Stimulated activated naive B cell treated with anti-CD40 and anti-IgM and Interleukin-4, amounts not matched to agents 10 μg/mL and 1 μg/mL and 100 μg/mL, for 72 hours (primary cell): ENCODE measurements around the gene TBL1X.
"Not testable (repeated sequence)": the region's sequence is repeated elsewhere in the genome, so short reads cannot be mapped to it uniquely, and the experiment has no call there.

Experiments
- ATAC-seq, 2 donors: fragments of 150-1000 bp; cut with Tn5 transposase; replicated peaks; 2 replicates each; pipeline ENCODE4 v1.10.0; 2021; ENCODE audit warnings: moderate library complexity in 1 of 2
- DNase-seq: peaks from one replicate; pipeline ENCODE4 v3.0.0; 2021
- H3K27ac Mint-ChIP-seq: one replicate; pipeline ENCODE4 v1.8.0; 2022; ENCODE audit warnings: mild to moderate bottlenecking, mixed read lengths
- H3K27me3 Mint-ChIP-seq, 2 donors: one replicate each; pipeline ENCODE4 v1.8.0; 2022; ENCODE audit warnings: mixed read lengths in 2 of 2
- H3K36me3 Mint-ChIP-seq, 2 donors: one replicate each; pipeline ENCODE4 v1.8.0; 2022; ENCODE audit warnings: mixed read lengths in 2 of 2, mild to moderate bottlenecking in 1 of 2
- H3K4me1 Mint-ChIP-seq, 2 donors: one replicate each; pipeline ENCODE4 v1.8.0; 2022; ENCODE audit warnings: mixed read lengths in 2 of 2, mild to moderate bottlenecking in 1 of 2
- H3K4me3 Mint-ChIP-seq, 2 donors: one replicate each; pipeline ENCODE4 v1.8.0; 2022; ENCODE audit warnings: mild to moderate bottlenecking in 2 of 2, mixed read lengths in 2 of 2, moderate library complexity in 1 of 2
- H3K9me3 Mint-ChIP-seq, 2 donors: one replicate each; pipeline ENCODE4 v1.8.0; 2022; ENCODE audit warnings: mixed read lengths in 2 of 2, mild to moderate bottlenecking in 1 of 2

The TBL1X gene

DNA sequence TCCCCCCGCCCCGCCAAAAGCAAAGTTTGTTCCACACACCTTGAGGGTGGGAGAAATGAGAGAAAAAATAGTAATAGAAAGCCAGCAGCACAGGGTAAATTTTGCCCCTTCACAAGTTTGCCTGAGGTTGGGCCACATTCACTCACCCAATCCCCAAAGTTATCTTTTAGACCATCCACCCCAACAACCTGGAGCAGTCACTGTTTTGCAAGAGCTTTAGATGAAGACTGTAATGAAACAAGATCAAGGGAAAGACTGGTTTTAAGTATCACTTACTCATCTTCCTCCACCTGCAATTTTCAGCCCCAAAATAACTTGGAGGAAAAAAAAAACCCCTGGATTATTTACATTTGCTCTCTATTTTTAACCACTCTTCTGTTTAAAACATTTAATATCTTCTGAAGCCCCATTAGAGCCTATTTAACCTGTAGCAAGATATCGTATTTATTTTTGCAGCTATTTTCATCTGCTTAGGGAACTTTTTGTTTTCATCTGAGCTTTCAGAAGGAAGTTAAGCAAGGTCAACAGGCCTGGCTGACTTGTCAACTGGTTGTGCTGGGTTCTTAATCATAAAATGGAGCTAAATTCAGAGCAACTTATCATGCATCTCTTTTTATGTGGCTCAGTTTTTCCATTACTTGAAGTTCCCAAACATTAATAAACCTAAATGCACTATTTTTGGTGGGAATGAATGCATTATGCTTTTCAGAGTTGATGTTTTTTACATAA is 24.6 kb upstream of the TBL1X start:
- Mint-ChIP-seq H3K9me3 (no peaks in the 10 kb centered on the region), H3K4me3 (no peak overlapping the region), H3K36me3 (no peaks in the 10 kb centered on the region), H3K4me1 (peaks cover 0 to 21% of the 10 kb centered on the region in 2 donors), H3K27ac (no peak overlapping the region), H3K27me3 (peaks cover 0 to 8% of the 10 kb centered on the region in 2 donors)
- ATAC-seq (no peak), DNase-seq (no peak)

DNA sequence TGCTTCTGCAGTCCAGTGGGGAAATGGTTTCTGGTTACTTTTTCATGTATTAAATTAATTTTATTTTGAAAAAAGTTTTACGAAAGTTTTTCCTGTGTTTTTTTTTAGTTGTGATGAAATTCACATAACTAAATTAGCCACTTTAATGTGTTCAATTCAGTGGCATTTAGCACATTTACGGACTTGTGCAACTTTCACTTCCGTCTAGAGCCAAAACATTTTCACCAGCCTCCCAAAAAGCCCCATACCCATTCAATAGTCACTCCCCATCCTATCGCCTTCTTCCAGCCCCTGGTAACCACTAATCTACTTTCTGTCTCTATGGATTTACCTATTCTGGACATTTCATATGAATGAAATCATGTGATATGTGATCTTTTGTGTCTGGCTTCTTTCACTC is 22.8 kb upstream of the TBL1X start:
- Mint-ChIP-seq H3K4me1 (peaks cover 0 to 21% of the 10 kb centered on the region in 2 donors), H3K27ac (no peak overlapping the region), H3K9me3 (no peaks in the 10 kb centered on the region), H3K36me3 (no peaks in the 10 kb centered on the region), H3K4me3 (no peak overlapping the region), H3K27me3 (peaks cover 0 to 8% of the 10 kb centered on the region in 2 donors)
- DNase-seq (no peak), ATAC-seq (no peak)

DNA sequence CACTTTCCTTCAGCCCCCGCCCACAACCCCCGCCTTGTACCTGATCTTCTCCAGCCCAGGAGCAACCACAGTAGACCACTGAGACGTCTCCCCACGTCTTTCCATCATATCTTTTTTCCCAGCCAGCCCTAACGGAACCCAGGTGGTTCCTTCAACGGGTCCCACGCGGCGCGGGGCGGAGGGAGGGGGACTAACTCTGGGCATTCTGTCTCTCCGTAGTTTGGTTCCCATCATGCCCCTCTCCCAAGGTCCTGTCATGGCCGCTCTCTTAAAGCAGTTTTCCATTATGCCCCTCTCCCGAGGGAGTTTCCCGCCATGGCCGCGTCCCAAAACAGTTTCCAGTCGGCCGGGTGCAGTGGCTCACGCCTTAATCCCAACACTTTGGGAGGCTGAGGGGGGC is 21.5 kb upstream of the TBL1X start:
- ATAC-seq (no peak), DNase-seq (no peak)
- Mint-ChIP-seq H3K9me3 (no peaks in the 10 kb centered on the region), H3K4me3 (no peak overlapping the region), H3K4me1 (peaks cover 0 to 16% of the 10 kb centered on the region in 2 donors), H3K27me3 (peaks cover 0 to 8% of the 10 kb centered on the region in 2 donors), H3K36me3 (no peaks in the 10 kb centered on the region), H3K27ac (no peak overlapping the region)

DNA sequence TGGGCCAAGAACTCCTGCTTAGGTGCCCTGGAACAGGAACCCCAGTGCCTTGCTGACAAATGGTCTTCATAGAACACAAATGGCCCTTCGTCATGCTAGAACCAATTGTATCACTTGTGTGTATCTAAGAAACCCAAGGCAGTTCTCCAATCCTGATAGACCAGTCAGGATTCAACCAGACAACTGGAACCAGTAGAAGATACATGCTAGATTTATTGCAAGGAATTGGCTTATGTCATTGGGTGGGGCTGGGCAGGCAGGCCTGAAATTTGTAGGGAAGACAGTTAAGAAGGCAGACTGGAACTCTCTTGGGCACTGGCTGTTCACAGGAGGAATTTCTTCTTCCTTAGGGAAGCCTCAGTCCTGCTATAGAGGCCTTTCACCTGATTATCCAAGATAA is 17.0 kb upstream of the TBL1X start:
- Mint-ChIP-seq H3K27ac (no peak overlapping the region), H3K27me3 (peaks cover 0 to 8% of the 10 kb centered on the region in 2 donors), H3K4me1 (peaks cover 0 to 8% of the 10 kb centered on the region in 2 donors), H3K36me3 (no peaks in the 10 kb centered on the region), H3K9me3 (no peaks in the 10 kb centered on the region), H3K4me3 (no peak overlapping the region)
- ATAC-seq (no peak), DNase-seq (no peak)

DNA sequence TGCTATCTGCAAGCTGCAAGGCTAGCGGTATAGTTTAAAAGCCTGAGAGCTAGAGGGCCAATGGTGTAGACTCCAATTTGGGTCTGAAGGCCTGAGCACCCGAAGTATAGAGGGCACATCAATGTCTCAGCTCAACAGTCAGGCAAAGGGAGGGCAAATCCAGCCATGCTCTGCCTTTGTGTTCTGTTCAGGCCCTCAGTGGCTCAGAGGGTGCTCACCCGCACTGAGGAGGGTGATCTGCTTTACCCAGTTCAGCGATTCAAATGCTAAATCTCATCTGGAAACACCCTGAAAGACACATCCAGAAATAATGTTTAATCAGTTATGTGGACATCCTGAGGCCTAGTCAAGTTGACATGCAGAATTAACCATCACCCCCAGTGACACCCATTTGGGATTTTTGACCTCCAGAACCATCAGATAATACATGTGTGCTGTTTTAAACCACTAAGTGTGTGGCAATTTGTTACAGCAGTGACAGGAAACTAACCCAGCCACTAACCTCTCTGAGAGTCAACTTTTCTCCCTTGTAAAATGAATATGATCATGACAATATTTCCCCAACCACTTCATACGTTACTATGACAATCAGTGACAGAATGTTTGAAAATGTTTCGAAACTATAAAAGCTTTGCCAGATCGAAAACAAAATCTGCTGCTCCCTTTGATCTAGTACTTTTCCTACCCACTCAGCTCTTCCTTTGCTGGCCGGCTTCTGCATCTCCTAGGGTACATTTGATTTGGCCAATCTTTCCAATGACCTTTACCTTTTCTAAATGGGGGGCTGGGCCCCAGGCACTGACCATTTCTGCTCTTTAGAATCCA is 8.4 kb upstream of the TBL1X start:
- no peaks in the 10 kb centered on the region for H3K36me3 Mint-ChIP-seq
- peaks cover 6 to 15% of the 10 kb centered on the region in 2 donors for H3K4me1 Mint-ChIP-seq
- H3K27me3 Mint-ChIP-seq = no peaks in the 10 kb centered on the region
- DNase-seq = no peak
- ATAC-seq = no peak
- H3K27ac Mint-ChIP-seq = no peak overlapping the region
- no peaks in the 10 kb centered on the region for H3K9me3 Mint-ChIP-seq
- no peak overlapping the region for H3K4me3 Mint-ChIP-seq

DNA sequence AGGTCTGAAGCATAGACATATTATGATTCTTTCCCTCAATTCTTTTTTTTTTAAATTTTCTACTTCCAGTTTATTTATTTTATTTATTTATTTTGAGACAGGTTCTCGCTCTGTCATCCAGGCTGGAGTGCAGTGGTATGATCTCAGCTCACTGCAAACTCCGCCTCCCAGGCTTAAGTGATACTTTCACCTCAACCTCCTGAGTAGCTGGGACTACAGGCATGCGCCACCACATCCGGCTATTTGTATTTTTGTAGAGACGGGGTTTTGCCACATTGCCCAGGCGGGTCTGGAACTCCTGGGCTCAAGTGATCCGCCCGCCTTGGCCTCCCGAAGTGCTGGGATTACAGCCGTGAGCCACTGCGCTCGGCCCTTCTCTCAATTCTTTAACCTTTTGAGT is 6.8 kb upstream of the TBL1X start:
- not testable (repeated sequence) for H3K27me3 Mint-ChIP-seq, H3K36me3 Mint-ChIP-seq, H3K9me3 Mint-ChIP-seq, H3K4me3 Mint-ChIP-seq, ATAC-seq, DNase-seq, H3K27ac Mint-ChIP-seq
- H3K4me1 Mint-ChIP-seq = peaks cover 14 to 25% of the 10 kb centered on the region in 2 donors

DNA sequence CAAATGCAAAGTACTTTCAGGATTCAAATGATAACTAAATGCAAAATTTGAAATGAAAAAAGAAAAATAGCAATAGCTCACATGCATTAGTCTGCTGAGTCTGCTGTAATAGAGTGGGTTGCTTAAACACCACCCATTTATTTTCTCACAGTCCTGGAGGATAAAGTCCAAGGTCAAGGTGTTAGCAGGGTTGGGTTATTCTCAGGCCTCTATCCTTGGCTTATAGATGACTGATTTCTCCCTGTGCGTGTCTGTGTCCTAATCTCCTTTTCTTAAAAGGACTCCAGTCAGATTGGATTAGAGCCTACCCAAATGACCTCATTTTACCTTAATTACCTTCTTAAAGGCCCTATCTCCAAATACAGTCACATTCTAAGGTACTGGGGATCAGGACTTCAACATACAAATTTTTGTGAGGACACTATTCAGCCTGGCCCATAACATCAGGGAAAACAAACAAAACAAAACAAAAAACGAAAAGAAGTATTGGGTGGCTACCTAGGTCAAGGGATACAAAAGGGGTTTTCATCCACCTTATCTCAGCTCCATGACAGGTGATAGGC is 6.3 kb upstream of the TBL1X start:
- Mint-ChIP-seq H3K27ac (no peak overlapping the region), H3K36me3 (no peaks in the 10 kb centered on the region), H3K9me3 (no peaks in the 10 kb centered on the region), H3K4me3 (no peak overlapping the region), H3K27me3 (peaks cover 0 to 4% of the 10 kb centered on the region in 2 donors), H3K4me1 (peaks cover 15 to 29% of the 10 kb centered on the region in 2 donors)
- no peak for DNase-seq
- no peak for ATAC-seq

DNA sequence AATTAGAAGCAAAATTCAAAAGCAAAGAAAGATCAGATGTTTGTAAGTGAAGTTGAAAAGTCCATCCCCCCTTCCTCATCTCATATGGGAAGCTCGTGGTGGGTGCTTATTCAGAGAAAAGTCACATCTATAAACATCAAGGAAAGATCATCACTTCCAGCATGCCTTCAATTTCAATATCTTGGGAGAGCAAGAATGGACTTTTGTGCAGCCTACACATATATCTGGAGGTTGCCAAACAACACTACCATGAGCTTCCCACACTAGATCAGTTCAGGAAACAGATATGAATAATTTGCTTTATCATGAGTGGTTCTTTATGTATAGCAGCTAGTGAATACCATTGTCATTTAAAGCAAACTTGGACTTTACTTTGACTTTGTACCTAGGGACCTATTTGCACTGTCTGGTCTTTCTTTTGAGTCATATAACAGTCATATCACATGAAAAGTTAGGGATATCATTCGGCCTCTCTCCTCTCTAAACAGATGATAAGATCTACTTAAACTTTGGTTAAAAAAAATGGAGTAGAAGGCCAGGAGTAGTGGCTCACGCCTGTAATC is 5.6 kb upstream of the TBL1X start:
- no peak overlapping the region for H3K27ac Mint-ChIP-seq
- peaks cover 0 to 10% of the 10 kb centered on the region in 2 donors for H3K27me3 Mint-ChIP-seq
- H3K9me3 Mint-ChIP-seq = no peaks in the 10 kb centered on the region
- no peaks in the 10 kb centered on the region for H3K36me3 Mint-ChIP-seq
- no peak overlapping the region for H3K4me3 Mint-ChIP-seq
- DNase-seq (no peak), ATAC-seq (no peak)
- H3K4me1 Mint-ChIP-seq = peaks cover 17 to 35% of the 10 kb centered on the region in 2 donors

DNA sequence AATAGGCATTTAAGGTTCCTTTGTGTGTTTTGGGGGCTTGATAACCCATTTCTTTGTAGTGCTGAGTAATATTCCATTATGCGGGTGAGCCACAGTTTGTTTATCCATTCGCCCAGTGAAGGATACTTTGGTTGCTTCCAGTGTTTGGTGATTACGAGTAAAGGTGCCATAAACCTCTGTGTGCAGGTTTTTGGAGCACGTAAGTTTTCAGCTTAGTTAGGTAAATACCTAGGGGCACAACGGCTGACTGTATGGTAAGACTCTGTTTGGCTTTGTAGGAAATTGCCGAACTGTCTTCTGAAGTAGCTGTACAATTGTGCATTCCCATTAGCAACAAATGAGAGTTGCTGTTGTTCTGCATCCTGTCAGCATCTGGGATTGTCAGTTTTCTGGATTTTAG is 3.8 kb upstream of the TBL1X start:
- peaks cover 14 to 30% of the 10 kb centered on the region in 2 donors for H3K4me1 Mint-ChIP-seq
- H3K27ac Mint-ChIP-seq = no peak overlapping the region
- ATAC-seq (no peak), DNase-seq (no peak)
- H3K4me3 Mint-ChIP-seq = no peak overlapping the region
- H3K27me3 Mint-ChIP-seq = peaks cover 0 to 11% of the 10 kb centered on the region in 2 donors
- H3K9me3 Mint-ChIP-seq = no peaks in the 10 kb centered on the region
- no peaks in the 10 kb centered on the region for H3K36me3 Mint-ChIP-seq

DNA sequence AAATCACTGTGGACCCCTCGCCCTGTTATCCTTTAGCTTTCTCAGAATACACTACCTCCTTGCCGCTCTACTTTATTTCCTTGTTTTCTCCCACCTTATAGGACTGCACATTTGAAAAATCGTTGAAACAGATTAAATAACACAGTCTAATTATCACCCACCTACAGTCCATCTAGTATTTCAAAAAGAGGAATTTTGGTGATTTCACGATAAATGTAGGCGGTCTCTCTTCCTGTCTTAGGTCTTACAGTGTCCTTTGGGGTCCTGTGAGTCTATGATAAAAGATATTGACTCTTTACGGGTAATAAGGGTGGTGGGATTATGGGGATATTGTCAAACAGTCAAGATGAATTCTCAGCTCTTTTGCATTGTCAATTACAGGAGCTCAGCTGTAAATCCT is 2.4 kb upstream of the TBL1X start:
- peaks cover 0 to 1% of the 10 kb centered on the region in 2 donors for H3K36me3 Mint-ChIP-seq
- H3K27ac Mint-ChIP-seq = peak overlapping the region; percentile 89
- H3K27me3 Mint-ChIP-seq = peaks cover 0 to 11% of the 10 kb centered on the region in 2 donors
- ATAC-seq = no peak
- H3K4me3 Mint-ChIP-seq = peak overlapping the region; percentile 67 to 72
- no peak for DNase-seq
- H3K4me1 Mint-ChIP-seq = peaks cover 18 to 24% of the 10 kb centered on the region in 2 donors
- no peaks in the 10 kb centered on the region for H3K9me3 Mint-ChIP-seq

DNA sequence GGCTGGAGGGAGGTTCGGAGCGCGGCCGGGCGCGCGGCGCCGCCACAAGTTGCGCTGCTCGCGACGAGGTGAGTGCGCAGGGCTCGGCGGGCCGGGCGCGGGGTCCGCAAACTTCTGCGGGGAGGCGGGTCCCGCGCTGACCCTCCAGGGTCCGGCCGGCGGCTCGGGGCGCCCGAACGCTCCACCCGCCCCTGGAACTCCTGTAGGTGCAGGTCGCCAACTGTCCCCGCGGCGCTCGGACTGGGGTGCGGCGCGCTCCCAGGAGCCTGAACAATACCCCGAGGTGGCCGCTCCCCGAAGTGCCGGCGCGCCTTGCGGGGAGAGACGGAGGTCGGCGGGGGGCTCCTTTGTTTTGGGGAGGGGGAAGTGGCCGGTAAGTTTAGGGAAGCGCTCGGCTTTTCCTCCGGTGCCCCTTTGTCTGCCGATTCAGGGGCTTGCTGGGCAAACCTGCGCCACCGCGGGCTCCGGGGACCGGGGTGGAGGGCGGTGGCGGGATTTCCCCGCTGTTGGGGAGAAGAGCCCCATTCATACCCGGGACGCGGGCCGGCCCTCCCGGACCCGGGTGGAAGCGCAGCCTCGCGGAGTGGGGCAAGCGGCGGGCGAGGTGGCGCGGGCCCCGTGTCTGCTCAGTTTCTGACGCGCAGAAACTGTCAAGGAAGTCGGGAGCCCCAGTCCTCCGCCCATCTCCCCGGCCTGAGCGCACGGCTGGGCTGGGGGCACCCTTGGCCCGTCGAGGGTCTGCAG is 694 bp downstream of the TBL1X start:
- Mint-ChIP-seq H3K27me3 (peaks cover 0 to 20% of the 10 kb centered on the region in 2 donors), H3K4me1 (peaks cover 22 to 41% of the 10 kb centered on the region in 2 donors), H3K9me3 (no peaks in the 10 kb centered on the region), H3K36me3 (peaks cover 10% of the 10 kb centered on the region in 2 donors), H3K27ac (peak overlapping the region; percentile 51), H3K4me3 (peak overlapping the region; percentile 78 to 83)
- peak; percentile 36 to 42 for ATAC-seq
- DNase-seq = peak; percentile 35

DNA sequence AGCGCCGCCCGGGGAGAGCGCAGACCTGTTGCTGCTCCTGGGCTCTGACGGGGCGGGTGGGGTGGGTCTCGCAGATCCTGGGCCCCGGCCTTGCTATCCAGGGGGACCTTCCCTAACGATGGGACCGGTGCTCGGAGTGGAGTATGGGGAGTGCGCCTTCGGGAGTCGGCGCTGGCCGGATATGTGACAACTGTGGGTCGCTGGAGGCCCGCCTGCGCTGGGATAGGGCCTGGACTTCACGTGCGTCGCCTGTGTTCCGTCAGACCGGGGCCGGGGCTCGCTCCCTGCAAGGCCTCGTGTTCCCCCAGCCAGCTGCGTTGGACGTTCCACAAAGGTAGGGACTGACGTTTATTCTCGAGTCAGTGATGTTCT is 1.3 kb downstream of the TBL1X start:
- H3K27ac Mint-ChIP-seq = peak overlapping the region; percentile 65
- no peaks in the 10 kb centered on the region for H3K9me3 Mint-ChIP-seq
- ATAC-seq = peak; percentile 24 to 29
- peak; percentile 4 for DNase-seq
- peaks cover 22 to 41% of the 10 kb centered on the region in 2 donors for H3K4me1 Mint-ChIP-seq
- H3K36me3 Mint-ChIP-seq = peaks cover 10% of the 10 kb centered on the region in 2 donors
- peaks cover 0 to 20% of the 10 kb centered on the region in 2 donors for H3K27me3 Mint-ChIP-seq
- peak overlapping the region; percentile 78 to 83 for H3K4me3 Mint-ChIP-seq

DNA sequence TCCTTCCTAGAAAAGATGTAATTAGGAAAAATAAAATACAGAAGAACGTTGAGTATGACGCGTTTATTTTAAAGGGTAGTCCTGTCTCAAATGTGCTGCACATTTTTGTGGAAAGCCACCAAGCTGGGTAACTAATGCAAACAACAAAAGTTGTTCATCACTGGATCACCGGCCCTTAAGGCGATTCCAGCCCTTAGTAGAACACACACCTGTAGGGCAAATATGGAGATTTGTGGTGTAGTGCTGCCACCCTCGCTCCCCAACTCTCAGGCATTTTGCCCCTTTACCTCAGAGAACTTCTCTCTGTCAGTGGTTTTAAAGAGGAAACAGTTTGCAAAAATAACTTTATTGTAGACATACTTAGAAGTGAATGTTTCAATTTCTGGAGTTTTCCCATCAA is 1.9 kb downstream of the TBL1X start:
- DNase-seq = no peak
- peaks cover 22 to 41% of the 10 kb centered on the region in 2 donors for H3K4me1 Mint-ChIP-seq
- no peak overlapping the region for H3K27ac Mint-ChIP-seq

DNA sequence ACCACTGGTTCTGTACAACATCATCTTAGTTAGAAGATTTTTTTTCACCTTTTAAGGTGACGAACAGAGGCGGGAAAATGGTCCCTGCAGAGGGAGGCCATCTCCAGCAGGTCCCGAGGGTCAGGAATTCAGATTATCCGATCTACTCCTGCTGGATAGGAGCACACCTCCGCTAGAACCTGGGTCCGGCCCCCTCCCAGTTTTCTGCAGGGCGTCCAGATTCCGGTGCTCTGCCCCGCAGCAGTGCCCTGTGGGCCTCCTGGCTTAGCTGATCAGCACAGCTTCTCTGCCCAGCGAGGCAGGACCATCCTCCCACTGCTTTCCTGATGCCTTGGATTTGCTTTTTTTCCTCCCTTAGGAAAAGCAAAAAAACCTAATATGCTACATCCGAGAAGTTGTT is 2.3 kb downstream of the TBL1X start:
- ATAC-seq (no peak), DNase-seq (no peak)
- Mint-ChIP-seq H3K4me1 (peaks cover 22 to 40% of the 10 kb centered on the region in 2 donors), H3K9me3 (no peaks in the 10 kb centered on the region), H3K36me3 (peaks cover 10 to 13% of the 10 kb centered on the region in 2 donors), H3K27ac (no peak overlapping the region), H3K27me3 (peaks cover 0 to 20% of the 10 kb centered on the region in 2 donors), H3K4me3 (peak overlapping the region in 1 of 2 donors; percentile 83)

More for the DNA sequence above, 1.9 kb downstream of the TBL1X start:
- no peaks in the 10 kb centered on the region for H3K9me3 Mint-ChIP-seq
- peaks cover 0 to 20% of the 10 kb centered on the region in 2 donors for H3K27me3 Mint-ChIP-seq
- H3K4me3 Mint-ChIP-seq = peak overlapping the region; percentile 78 to 83
- H3K36me3 Mint-ChIP-seq = peaks cover 10% of the 10 kb centered on the region in 2 donors
- ATAC-seq = no peak
